Measurements from ENCODE around the gene PSAP.
"Not testable (repeated sequence)": the region's sequence is repeated elsewhere in the genome, so short reads cannot be mapped to it uniquely, and the experiment has no call there.

PSAP gene

GRCh38 chr10:71887743-71888142, 36.7 kb upstream of the PSAP start:
- H3K27me3 ChIP-seq (replicated peaks; ENCODE audit: insufficient read depth, low read length): no peaks in the 10 kb centered on the region
- peaks cover 9% of the 10 kb centered on the region; the same call in 1 of the 2 replicates for H3K4me1 ChIP-seq (ENCODE audit: low read length)
- DNase-seq: no peak
- H3F3A ChIP-seq (ENCODE audit: insufficient read depth, low read length): peaks cover 14% of the 10 kb centered on the region
- H3K9me3 ChIP-seq (replicated peaks; ENCODE audit: insufficient read depth, low read length): no peaks in the 10 kb centered on the region
- H3K4me3 ChIP-seq (ENCODE audit: low read length): no peak overlapping the region
- H3K27ac ChIP-seq (ENCODE audit: low read length): no peak overlapping the region
- no peak overlapping the region for H3K9ac ChIP-seq (ENCODE audit: low read length)
- peak overlapping the region; percentile 98; the same call in 1 of the 2 replicates for H3K4me2 ChIP-seq (ENCODE audit: low read depth, low read length)
- H3K79me2 ChIP-seq (ENCODE audit: low read length): no peaks in the 10 kb centered on the region
- H3K9me2 ChIP-seq (replicated peaks; ENCODE audit: insufficient read depth, low read length): no peaks in the 10 kb centered on the region
- no peak for TF ChIP-seq CTCF (IDR thresholded peaks at IDR 0.05; ENCODE audit: low read length)
- no peak for TF ChIP-seq EZH2 (optimal IDR thresholded peaks at IDR 0.05; ENCODE audit: low read depth, low read length)
- no peak for TF ChIP-seq EZH2phosphoT487 (IDR thresholded peaks at IDR 0.05; ENCODE audit: low read length)
- H2AFZ ChIP-seq (ENCODE audit: low read length): no peak overlapping the region
- H4K20me1 ChIP-seq (ENCODE audit: insufficient read depth, low read length): no peaks in the 10 kb centered on the region
- H3K36me3 ChIP-seq (replicated peaks; ENCODE audit: insufficient read depth, low read length): no peaks in the 10 kb centered on the region

- DNase-seq: no peak
Measured at GRCh38 chr10:71882813-71883659, 32.0 kb upstream of the PSAP start.

GRCh38 chr10:71881647-71882355, 30.8 kb upstream of the PSAP start:
- H3K9me2 ChIP-seq (replicated peaks; ENCODE audit: insufficient read depth, low read length): no peaks in the 10 kb centered on the region
- H3K36me3 ChIP-seq (replicated peaks; ENCODE audit: insufficient read depth, low read length): no peaks in the 10 kb centered on the region
- no peaks in the 10 kb centered on the region for H3F3A ChIP-seq (ENCODE audit: insufficient read depth, low read length)
- H4K20me1 ChIP-seq (ENCODE audit: insufficient read depth, low read length): no peaks in the 10 kb centered on the region
- no peak overlapping the region for H3K4me2 ChIP-seq (ENCODE audit: low read depth, low read length)
- no peak for TF ChIP-seq EZH2 (optimal IDR thresholded peaks at IDR 0.05; ENCODE audit: low read depth, low read length)
- H3K9ac ChIP-seq (ENCODE audit: low read length): no peak overlapping the region
- H3K27ac ChIP-seq (ENCODE audit: low read length): no peak overlapping the region
- H3K4me1 ChIP-seq (ENCODE audit: low read length): no peaks in the 10 kb centered on the region
- no peak for DNase-seq
- no peaks in the 10 kb centered on the region for H3K9me3 ChIP-seq (replicated peaks; ENCODE audit: insufficient read depth, low read length)
- no peaks in the 10 kb centered on the region for H3K79me2 ChIP-seq (ENCODE audit: low read length)
- H2AFZ ChIP-seq (ENCODE audit: low read length): no peak overlapping the region
- no peak overlapping the region for H3K4me3 ChIP-seq (ENCODE audit: low read length)
- no peaks in the 10 kb centered on the region for H3K27me3 ChIP-seq (replicated peaks; ENCODE audit: insufficient read depth, low read length)

More at GRCh38 chr10:71882813-71883659, 32.0 kb upstream of the PSAP start:
- no peaks in the 10 kb centered on the region for H4K20me1 ChIP-seq (ENCODE audit: insufficient read depth, low read length)
- H3F3A ChIP-seq (ENCODE audit: insufficient read depth, low read length): peaks cover 2% of the 10 kb centered on the region; the same call in 1 of the 2 replicates
- H3K4me2 ChIP-seq (ENCODE audit: low read depth, low read length): no peak overlapping the region
- no peak overlapping the region for H3K27ac ChIP-seq (ENCODE audit: low read length)
- H3K27me3 ChIP-seq (replicated peaks; ENCODE audit: insufficient read depth, low read length): no peaks in the 10 kb centered on the region
- H3K9ac ChIP-seq (ENCODE audit: low read length): no peak overlapping the region
- no peaks in the 10 kb centered on the region for H3K9me2 ChIP-seq (replicated peaks; ENCODE audit: insufficient read depth, low read length)
- TF ChIP-seq EZH2 (optimal IDR thresholded peaks at IDR 0.05; ENCODE audit: low read depth, low read length) (no peak), CTCF (IDR thresholded peaks at IDR 0.05; ENCODE audit: low read length) (no peak), EZH2phosphoT487 (IDR thresholded peaks at IDR 0.05; ENCODE audit: low read length) (no peak)
- H3K9me3 ChIP-seq (replicated peaks; ENCODE audit: insufficient read depth, low read length): no peaks in the 10 kb centered on the region
- no peaks in the 10 kb centered on the region for H3K36me3 ChIP-seq (replicated peaks; ENCODE audit: insufficient read depth, low read length)
- no peaks in the 10 kb centered on the region for H3K79me2 ChIP-seq (ENCODE audit: low read length)
- H3K4me1 ChIP-seq (ENCODE audit: low read length): no peaks in the 10 kb centered on the region
- no peak overlapping the region for H3K4me3 ChIP-seq (ENCODE audit: low read length)
- H2AFZ ChIP-seq (ENCODE audit: low read length): no peak overlapping the region

GRCh38 chr10:71881307-71881624, 30.2 kb upstream of the PSAP start:
- H2AFZ ChIP-seq (ENCODE audit: low read length); H3K27me3 ChIP-seq (replicated peaks; ENCODE audit: insufficient read depth, low read length); H3K27ac ChIP-seq (ENCODE audit: low read length); H3K4me3 ChIP-seq (ENCODE audit: low read length); H3K79me2 ChIP-seq (ENCODE audit: low read length); H3K4me2 ChIP-seq (ENCODE audit: low read depth, low read length); H3F3A ChIP-seq (ENCODE audit: insufficient read depth, low read length); H4K20me1 ChIP-seq (ENCODE audit: insufficient read depth, low read length); DNase-seq; H3K9ac ChIP-seq (ENCODE audit: low read length); H3K36me3 ChIP-seq (replicated peaks; ENCODE audit: insufficient read depth, low read length); H3K9me2 ChIP-seq (replicated peaks; ENCODE audit: insufficient read depth, low read length); H3K4me1 ChIP-seq (ENCODE audit: low read length); H3K9me3 ChIP-seq (replicated peaks; ENCODE audit: insufficient read depth, low read length): not testable (repeated sequence)

Measured in MM.1S (cell line).